ENCODE data around the gene DYNC1LI2.

DYNC1LI2 gene

DNA sequence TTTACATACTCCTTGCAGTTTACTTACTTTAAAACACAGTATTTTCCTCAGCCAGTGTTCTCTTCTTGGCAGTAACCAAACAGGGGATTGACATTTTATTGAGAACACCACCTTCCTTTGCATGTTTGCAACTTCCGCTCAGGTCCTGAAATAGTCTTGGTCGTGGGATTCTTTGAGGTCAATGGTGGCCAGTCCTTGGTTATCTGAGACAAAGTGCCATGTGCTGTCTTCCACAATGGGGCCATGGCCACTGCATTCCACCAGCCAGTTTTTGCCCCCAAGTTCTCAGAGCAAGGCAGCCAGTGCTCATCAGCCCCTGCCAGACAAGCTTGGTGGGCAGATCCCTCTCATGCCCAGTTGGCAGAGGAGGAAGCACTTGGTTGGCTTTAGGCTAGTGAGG is 77.7 kb downstream of the DYNC1LI2 start:
- TF ChIP-seq, protein P1, sequence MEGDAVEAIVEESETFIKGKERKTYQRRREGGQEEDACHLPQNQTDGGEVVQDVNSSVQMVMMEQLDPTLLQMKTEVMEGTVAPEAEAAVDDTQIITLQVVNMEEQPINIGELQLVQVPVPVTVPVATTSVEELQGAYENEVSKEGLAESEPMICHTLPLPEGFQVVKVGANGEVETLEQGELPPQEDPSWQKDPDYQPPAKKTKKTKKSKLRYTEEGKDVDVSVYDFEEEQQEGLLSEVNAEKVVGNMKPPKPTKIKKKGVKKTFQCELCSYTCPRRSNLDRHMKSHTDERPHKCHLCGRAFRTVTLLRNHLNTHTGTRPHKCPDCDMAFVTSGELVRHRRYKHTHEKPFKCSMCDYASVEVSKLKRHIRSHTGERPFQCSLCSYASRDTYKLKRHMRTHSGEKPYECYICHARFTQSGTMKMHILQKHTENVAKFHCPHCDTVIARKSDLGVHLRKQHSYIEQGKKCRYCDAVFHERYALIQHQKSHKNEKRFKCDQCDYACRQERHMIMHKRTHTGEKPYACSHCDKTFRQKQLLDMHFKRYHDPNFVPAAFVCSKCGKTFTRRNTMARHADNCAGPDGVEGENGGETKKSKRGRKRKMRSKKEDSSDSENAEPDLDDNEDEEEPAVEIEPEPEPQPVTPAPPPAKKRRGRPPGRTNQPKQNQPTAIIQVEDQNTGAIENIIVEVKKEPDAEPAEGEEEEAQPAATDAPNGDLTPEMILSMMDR (conservative IDR thresholded peaks at IDR 0.05) = no peak
- peak overlapping the region; percentile 91 for H3K27ac ChIP-seq
